ENCODE results near the gene DYNC2I2.
"Not testable (repeated sequence)": the region's sequence is repeated elsewhere in the genome, so short reads cannot be mapped to it uniquely, and the experiment has no call there.

The DYNC2I2 gene

DNA sequence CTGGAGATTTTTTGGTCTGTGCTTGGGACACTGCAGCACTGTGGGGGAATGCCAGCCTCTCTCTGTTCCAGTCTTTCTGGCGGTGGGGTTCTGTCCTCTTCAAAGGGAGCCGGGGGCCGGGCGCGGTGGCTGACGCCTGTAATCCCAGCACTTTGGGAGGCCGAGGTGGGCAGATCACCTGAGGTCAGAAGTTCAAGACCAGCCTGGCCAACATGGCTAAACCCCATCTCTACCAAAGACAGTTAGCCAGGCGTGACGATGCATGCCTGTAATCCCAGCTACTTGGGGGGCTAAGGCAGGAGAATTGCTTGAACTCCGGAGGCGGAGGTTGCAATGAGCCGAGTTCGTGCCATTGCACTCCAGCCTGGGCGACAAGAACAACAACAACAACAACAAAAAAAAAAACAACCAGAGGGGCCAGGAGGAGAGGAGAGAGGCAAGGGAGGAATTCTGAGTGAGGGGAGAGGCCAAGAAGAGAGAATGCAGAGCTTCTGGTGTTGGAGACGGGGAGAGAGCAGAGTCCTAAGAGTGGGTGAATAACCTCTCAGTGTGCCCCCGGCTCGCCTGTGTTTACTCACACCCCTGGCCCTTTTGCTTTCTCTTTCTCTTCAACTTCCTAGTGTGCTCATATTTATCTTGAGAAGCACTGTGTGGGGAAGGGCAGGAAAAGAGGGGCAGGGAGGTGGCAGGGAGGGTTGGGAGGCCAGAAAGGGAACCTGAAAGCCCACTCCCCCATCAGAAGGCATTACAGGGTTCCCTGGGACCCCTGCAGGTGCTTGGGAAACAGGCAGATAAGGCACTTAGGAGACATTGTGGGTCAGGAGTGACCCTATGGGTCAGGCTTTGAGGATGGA, 29.2 kb upstream of the DYNC2I2 start:
- no peak for DNase-seq

DNA sequence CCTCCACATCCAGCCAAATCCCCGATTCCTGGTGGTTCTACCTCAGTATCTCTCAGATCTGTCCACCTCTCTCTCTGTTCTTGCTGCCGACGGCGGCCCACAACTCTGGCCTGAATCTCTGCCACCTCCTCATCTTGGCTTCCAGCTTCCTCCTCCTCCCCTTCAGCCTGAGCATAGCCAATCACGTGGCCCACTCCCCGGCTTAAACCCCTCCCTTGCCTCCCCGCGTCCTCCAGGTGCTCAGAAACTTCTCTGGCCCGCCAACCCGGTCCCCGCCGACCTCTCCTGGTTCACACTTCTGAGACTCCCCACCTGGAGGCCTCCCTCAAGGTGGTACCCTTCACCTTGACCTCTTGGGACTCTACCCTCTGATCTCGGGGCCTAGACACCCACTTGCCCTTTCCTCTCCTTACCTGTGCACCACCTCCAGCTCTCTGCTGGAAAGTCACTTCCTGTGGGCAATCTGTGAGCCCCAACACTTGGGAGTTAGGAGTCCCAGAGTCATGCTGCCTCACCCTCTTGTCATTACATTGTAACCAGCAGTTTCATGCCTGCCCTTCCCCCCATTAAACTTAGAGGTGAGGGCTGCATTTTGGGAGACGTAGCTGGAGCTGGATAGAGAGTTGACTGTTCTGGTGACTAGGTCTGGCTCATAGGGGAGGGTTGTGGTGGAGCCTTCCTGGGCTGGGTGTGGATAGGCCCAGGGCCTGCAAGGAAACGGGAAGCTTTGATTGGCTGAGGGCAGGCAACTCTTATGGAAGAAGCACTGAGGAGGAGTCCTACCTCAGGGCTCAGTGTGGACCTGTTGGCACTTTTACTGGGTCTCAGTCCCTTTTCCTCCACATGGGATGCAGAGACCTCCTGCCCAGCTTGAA, 27.9 kb upstream of the DYNC2I2 start:
- no peak for DNase-seq

DNA sequence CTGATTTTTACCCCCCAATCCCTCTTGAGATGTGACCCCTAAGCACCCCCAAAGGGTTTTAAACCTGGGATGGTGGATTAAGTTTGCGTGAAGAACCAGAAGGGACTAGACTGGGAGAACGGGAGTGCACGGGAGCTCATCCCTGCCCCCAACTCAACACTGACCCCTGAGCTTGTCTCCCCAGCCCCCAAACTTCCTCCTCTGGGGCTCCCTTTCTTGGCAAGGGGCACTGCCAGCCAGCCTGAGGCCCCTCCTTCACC, 27.3 kb upstream of the DYNC2I2 start:
- no peak for DNase-seq

GRCh38 chr9:128683340-128684064, 26.9 kb upstream of the DYNC2I2 start:
- DNase-seq: no peak

DNA sequence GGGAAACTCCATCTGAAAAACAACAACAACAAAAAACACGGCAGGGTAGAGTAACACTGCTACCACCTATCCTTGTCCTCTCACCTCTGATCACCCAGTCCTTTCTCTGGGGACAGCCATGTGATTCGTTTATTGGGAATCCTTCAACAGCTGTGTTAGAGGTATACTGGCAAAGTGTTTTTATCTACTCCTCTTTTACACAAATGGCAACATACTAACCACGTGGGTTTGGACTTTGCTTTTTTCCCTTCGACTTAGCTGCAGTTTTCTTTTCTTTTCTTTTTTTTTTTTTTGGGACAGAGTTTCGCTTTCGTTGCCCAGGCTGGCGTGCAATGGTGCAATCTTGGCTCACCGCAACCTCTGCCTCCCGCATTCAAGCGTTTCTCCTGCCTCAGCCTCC, 21.1 kb upstream of the DYNC2I2 start:
- DNase-seq: no peak

GRCh38 chr9:128675382-128675781, 18.7 kb upstream of the DYNC2I2 start:
- no peak for DNase-seq

DNA sequence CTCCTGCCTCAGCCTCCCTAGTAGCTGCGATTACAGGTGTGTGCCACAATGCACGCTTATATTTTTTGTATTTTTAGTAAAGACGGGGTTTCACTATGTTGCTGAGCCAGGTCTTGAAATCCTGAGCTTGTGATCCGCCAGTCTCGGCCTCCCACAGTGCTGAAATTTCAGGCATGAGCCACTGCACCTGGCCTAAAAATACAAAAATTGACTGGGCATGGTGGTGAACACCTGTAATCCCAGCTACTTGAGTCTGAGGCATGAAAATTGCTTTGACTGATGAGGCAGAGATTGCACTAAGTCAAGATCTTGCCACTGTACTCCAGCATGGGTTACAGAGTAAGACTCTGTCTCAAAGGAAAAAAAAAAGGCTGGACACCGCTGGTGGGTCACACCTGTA, 13.1 kb upstream of the DYNC2I2 start:
- DNase-seq: no peak

DNA sequence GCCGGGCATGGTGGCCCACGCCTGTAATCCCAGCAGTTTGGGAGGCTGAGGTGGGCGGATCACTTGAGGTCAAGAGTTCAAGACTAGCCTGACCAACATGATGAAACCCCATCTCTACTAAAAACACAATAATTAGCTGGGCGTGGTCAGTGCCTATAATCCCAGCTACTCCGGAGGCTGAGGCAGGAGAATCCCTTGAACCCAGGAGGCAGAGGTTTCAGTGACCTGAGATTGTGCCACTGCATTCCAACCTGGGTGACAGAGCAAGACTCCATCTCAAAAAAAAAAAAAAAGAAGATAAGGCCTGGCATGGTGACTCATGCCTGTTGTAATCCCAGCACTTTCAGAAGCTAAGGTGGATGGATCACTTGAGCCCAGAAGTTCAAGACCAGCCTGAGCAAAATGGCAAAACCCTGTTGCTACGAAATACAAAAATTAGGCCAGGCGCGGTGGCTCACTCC, 9.9 kb upstream of the DYNC2I2 start:
- DNase-seq: not testable (repeated sequence)

GRCh38 chr9:128657796-128658195, 1.1 kb upstream of the DYNC2I2 start:
- DNase-seq: no peak

- no peak for DNase-seq
These were observed 677 bp upstream of the DYNC2I2 start for GRCh38 chr9:128657344-128657704.

DNA sequence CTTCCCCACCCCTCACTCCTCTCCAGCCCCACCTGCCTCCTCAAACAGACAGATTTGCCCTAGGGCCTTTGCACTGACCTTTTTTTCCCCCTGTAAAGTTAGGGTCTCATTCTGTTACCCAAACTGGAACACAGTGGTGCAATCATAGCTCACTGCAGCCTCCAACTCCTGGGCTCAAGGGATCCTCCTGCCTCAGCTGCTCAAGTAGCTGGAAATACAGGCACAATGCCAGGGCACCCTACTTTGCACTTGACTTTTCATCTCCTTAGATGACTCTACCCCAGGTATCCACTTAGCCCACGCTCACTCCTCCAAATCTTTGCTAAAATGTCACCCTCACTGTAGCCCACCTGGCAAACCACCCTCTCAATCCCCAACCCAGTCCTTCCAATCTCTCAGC, 2.2 kb downstream of the DYNC2I2 start:
- DNase-seq: no peak

DNA sequence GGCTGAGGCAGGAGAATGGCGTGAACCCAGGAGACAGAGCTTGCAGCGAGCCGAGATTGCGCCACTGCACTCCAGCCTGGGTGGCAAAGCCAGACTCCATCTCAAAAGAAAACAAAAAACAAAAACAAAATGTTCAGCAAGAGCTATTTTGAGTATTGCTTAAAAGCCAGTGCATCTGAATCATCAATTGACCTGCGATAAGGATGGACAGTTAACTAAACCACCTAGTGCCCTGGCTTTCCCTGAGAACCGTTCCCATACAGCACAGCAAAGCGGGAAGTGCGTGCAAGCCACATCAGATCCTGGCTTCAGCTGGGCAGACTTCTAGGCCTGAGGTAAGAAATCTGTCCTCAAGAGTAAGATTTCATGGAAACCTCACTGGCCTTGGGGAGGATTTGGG, 2.7 kb downstream of the DYNC2I2 start:
- DNase-seq: no peak

GRCh38 chr9:128651798-128652197, 4.8 kb downstream of the DYNC2I2 start:
- no peak for DNase-seq

GRCh38 chr9:128648206-128648605, 8.4 kb downstream of the DYNC2I2 start:
- not testable (repeated sequence) for DNase-seq

GRCh38 chr9:128643519-128644300, 12.9 kb downstream of the DYNC2I2 start:
- DNase-seq: no peak

- DNase-seq: no peak
These were observed 13.9 kb downstream of the DYNC2I2 start for GRCh38 chr9:128642675-128643245.

- DNase-seq: no peak
These were observed 16.0 kb downstream of the DYNC2I2 start for GRCh38 chr9:128640603-128641002.

DNA sequence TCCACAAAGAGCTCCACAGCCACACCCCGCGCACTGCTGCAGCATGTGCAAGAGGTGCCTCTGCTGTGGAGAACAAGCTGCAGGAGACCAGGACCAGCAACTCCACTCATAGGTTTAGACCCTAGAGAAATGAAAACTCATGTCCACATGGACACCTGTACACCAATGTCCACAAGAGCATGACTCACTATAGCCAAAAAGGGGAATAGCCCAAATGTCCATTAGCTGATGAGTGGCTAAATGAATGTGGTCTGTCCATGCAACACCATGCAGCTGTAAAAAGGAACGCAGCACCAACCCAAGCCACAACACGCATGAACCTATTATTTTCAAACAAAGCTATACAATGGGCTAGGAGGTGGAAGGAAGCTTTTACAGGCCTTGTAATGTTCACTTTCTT, 18.1 kb downstream of the DYNC2I2 start:
- DNase-seq: no peak

DNA sequence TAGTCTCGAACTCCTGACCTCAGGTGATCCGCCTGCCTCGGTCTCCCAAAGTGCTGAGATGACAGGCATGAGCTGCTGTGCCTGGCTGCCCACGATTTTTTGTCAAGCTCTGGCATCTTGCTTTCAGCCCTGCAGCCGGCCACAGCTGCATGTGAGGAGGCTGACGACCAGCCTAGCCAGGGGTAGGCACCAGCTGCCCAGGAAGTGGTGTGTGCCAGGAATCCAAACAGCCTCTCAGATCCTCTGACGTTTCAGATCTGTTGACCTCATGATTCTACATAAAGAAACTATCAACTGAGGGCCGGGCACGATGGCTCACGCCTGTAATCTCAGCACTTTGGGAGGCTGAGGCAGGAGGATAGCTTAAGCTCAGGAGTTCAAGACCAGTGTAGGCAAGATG, 19.0 kb downstream of the DYNC2I2 start:
- no peak for DNase-seq

GRCh38 chr9:128636556-128637530, 19.8 kb downstream of the DYNC2I2 start:
- DNase-seq: no peak

GRCh38 chr9:128636024-128636390, 20.6 kb downstream of the DYNC2I2 start:
- DNase-seq: no peak

Data from NCI-H1436 treated with DMSO at 0.1 percent for 48 hours (cell line).